GM12878 (cell line): Measurements from ENCODE around the gene DCAF11. TPM values are rescaled to one million over a fixed set of nuclear protein-coding genes. Genes with fewer than 3 reads are reported as not detected.

Experiments
- ATAC-seq: fragments of 200-7000 bp; cut with Tn5 transposase; 3 replicates; pipeline ENCODE4 v1.9.1; 2020; ENCODE audit warnings: mild to moderate bottlenecking, moderate library complexity
- BruUV-seq: library from RNA; stranded (reverse); fragments of 400-500 nt; replicated peaks from 2 replicates; lab custom pipeline; 2021; lab: Mats Ljungman, UMichigan
- CTCF ChIA-PET: fragments of 300-600 bp; sonication (Branson Sonifier 250); formaldehyde crosslinking; extraction: SDS; loops from one replicate; lab custom pipeline; 2021; ENCODE audit warnings: inconsistent platforms; lab: Yijun Ruan, JAX
- POLR2A ChIA-PET: fragments of 350-600 bp; formaldehyde crosslinking; extraction: SDS; loops from one replicate; lab custom pipeline; 2021; ENCODE audit warnings: inconsistent platforms; lab: Charles Lee
- RAD21 ChIA-PET: fragments of 300-600 bp; sonication (Branson Sonifier 250); formaldehyde crosslinking; loops from one replicate; lab custom pipeline; 2023; ENCODE audit warnings: antibody characterized with exemption; ENCODE audit not compliant: unreplicated experiment; lab: Charles Lee
- SMC1A ChIA-PET: fragments of 300-600 bp; sonication (Branson Sonifier 250); formaldehyde crosslinking; loops from one replicate; lab custom pipeline; 2023; ENCODE audit not compliant: unreplicated experiment, uncharacterized antibody; lab: Charles Lee
- DNase-seq: peaks from one replicate; pipeline ENCODE4 v3.0.0-alpha.2; 2011; ENCODE audit warnings: low read depth, low spot score
- FAIRE-seq: peaks from 3 replicates; lab custom pipeline; 2011; peaks lifted over from hg19 to GRCh38; lab: Jason Lieb, UNC
- H2AFZ ChIP-seq: 2 replicates; pipeline ENCODE4 v1.6.0; 2011; ENCODE audit warnings: low read depth, low read length, control low read depth; ENCODE audit not compliant: control insufficient read depth
- H3K27ac ChIP-seq: 2 replicates; pipeline ENCODE4 v1.5.1; 2011; ENCODE audit warnings: control low read depth; ENCODE audit not compliant: control insufficient read depth, insufficient read depth
- H3K27me3 ChIP-seq, 2 experiments: replicated peaks in 1 of 2; 2 replicates each; pipeline versions ENCODE4 v1.6.0 to v1.6.1; 2011; ENCODE audit warnings: low read length in 1 of 2; ENCODE audit not compliant: control insufficient read depth in 2 of 2, insufficient read depth in 2 of 2
- H3K36me3 ChIP-seq, 2 experiments: 2 replicates each; pipeline ENCODE4 v1.5.1; 2011; ENCODE audit warnings: low read length in 1 of 2; ENCODE audit not compliant: control insufficient read depth in 2 of 2, insufficient read depth in 2 of 2
- H3K4me1 ChIP-seq: 2 replicates; pipeline ENCODE4 v1.6.1; 2011; ENCODE audit warnings: mild to moderate bottlenecking, low read length, moderate library complexity, mixed read lengths; ENCODE audit not compliant: control insufficient read depth, insufficient read depth
- H3K4me2 ChIP-seq: 2 replicates; pipeline ENCODE4 v1.6.0; 2011; ENCODE audit warnings: control low read depth; ENCODE audit not compliant: control insufficient read depth, insufficient read depth
- H3K4me3 ChIP-seq: fragments of 200-600 bp; sonication (generic); 2 replicates; pipeline ENCODE4 v1.5.1; 2016
- H3K79me2 ChIP-seq: 2 replicates; pipeline ENCODE4 v1.6.0; 2011; ENCODE audit warnings: low read length; ENCODE audit not compliant: control insufficient read depth, insufficient read depth
- H3K9ac ChIP-seq: 2 replicates; pipeline ENCODE4 v1.8.0; 2011; ENCODE audit warnings: low read length, control low read depth, mixed read lengths; ENCODE audit not compliant: control insufficient read depth, insufficient read depth
- H3K9me3 ChIP-seq: replicated peaks from 3 replicates; pipeline ENCODE4 v1.5.1; 2011; ENCODE audit warnings: mild to moderate bottlenecking, low read length; ENCODE audit not compliant: control insufficient read depth, insufficient read depth
- H4K20me1 ChIP-seq: 2 replicates; pipeline ENCODE4 v1.6.0; 2011; ENCODE audit not compliant: control insufficient read depth, insufficient read depth
- BHLHE40 ChIP-seq, 2 experiments: fragments of 450-650 bp in 1 of 2; IDR thresholded peaks; 2 replicates each; pipeline ENCODE4 v1.6.1; 2011 to 2017; ENCODE audit warnings: low read depth in 2 of 2, borderline replicate concordance in 1 of 2, improper control_type of control experiment in 1 of 2, low read length in 1 of 2, mild to moderate bottlenecking in 1 of 2
- CHD2 ChIP-seq: IDR thresholded peaks from 2 replicates; pipeline ENCODE4 v1.6.1; 2011; ENCODE audit warnings: low read depth, low read length, improper control_type of control experiment, borderline replicate concordance
- DPF2 ChIP-seq: fragments of 450-650 bp; IDR thresholded peaks from 2 replicates; pipeline ENCODE4 v1.6.1; 2017; ENCODE audit warnings: mild to moderate bottlenecking
- EGR1 ChIP-seq, 2 experiments: IDR thresholded peaks; 1 replicate in 1 of 2; 2 replicates in 1 of 2; pipeline ENCODE4 v1.6.1; 2011 to 2012; ENCODE audit warnings: low read depth in 2 of 2, low read length in 2 of 2, borderline replicate concordance in 1 of 2, mild to moderate bottlenecking in 1 of 2, moderate library complexity in 1 of 2
- HSF1 ChIP-seq: fragments of 150-350 bp; IDR thresholded peaks from 2 replicates; pipeline ENCODE4 v1.6.1; 2014; ENCODE audit warnings: mild to moderate bottlenecking, low read depth, low read length
- NFIC ChIP-seq: IDR thresholded peaks from 2 replicates; pipeline ENCODE4 v1.6.1; 2012; ENCODE audit warnings: low read depth, mild to moderate bottlenecking, inconsistent platforms, low read length, moderate library complexity
- NFYB ChIP-seq: IDR thresholded peaks from 2 replicates; pipeline ENCODE4 v1.6.1; 2011; ENCODE audit warnings: low read depth, mild to moderate bottlenecking, low read length, improper control_type of control experiment, moderate library complexity; ENCODE audit not compliant: insufficient read depth
- NR2F1 ChIP-seq: fragments of 450-650 bp; conservative IDR thresholded peaks from 2 replicates; pipeline ENCODE4 v1.6.1; 2017; ENCODE audit warnings: mild to moderate bottlenecking
- POU2F2 ChIP-seq: IDR thresholded peaks from 3 replicates; pipeline ENCODE4 v1.6.1; 2011; ENCODE audit warnings: low read depth, mild to moderate bottlenecking, low read length, borderline replicate concordance
- TCF7 ChIP-seq: IDR thresholded peaks from 2 replicates; pipeline ENCODE4 v1.6.1; 2014; ENCODE audit warnings: antibody characterized with exemption, borderline replicate concordance
- ZBTB11 ChIP-seq: fragments of 450-650 bp; formaldehyde crosslinking; IDR thresholded peaks from 2 replicates; pipeline ENCODE4 v1.5.0; 2022; ENCODE audit warnings: mild to moderate bottlenecking, missing genetic modification characterization
- ZNF384 ChIP-seq: IDR thresholded peaks from 2 replicates; pipeline ENCODE4 v1.6.1; 2012; ENCODE audit warnings: low read depth, mild to moderate bottlenecking, low read length, improper control_type of control experiment, borderline replicate concordance
- WGBS: methylation state at CpG from one replicate; pipeline ENCODE4 v1.1.6; 2016; ENCODE audit warnings: low lambda C conversion rate; ENCODE audit not compliant: insufficient replicate concordance, insufficient coverage; ENCODE audit errors: missing lambda C conversion rate; 5-methylcytosine and 5-hydroxymethylcytosine counted together
- in situ Hi-C: fragments of 300-500 bp; cut with MboI; formaldehyde crosslinking; loops from 9 replicates; pipeline ENCODE4 v1.14.3; 2018; ENCODE audit warnings: mixed read lengths
- intact Hi-C: fragments of 100-400 bp; cut with micrococcal nuclease; formaldehyde crosslinking; loops from one replicate; pipeline ENCODE4 v1.14.2; 2022; ENCODE audit not compliant: unreplicated experiment
- polyA plus RNA-seq, 11 experiments: library from polyadenylated mRNA; depleted of rRNA in 4 of 11; unstranded in 6 of 11; stranded (reverse) in 5 of 11; fragments of >200 nt; fragmentation: Nextera tagmentation in 4 of 11; fragmentation: Illumina TruSeq in 1 of 11; extraction: Ambion mirVana in 4 of 11; extraction: Trizol in 1 of 11; gene quantifications; 1 replicate in 1 of 11; 2 replicates in 10 of 11; pipeline versions ENCODE4 v1.2.1 to v1.2.3, GENCODE V29; 2011 to 2016; ENCODE audit warnings: inconsistent platforms in 2 of 11, missing spikeins in 2 of 11, low read depth in 1 of 11
- total RNA-seq, 4 experiments: library from RNA; depleted of rRNA in 3 of 4; stranded (reverse); fragments of >200 nt in 3 of 4; fragmentation: Illumina TruSeq in 1 of 4; extraction: Trizol in 1 of 4; gene quantifications; 2 replicates each; pipeline versions ENCODE4 v1.2.1 to v1.2.3, GENCODE V29; 2013 to 2021

DCAF11 gene
- total and polyA plus RNA-seq, 10 of the 15 experiments (the other 5 are each of a cell fraction or from before 2014, with no cell fraction given) = 13.4 to 91.2 (median 68.7) TPM

- Histone ChIP-seq H3K36me3 (no peaks in the 10 kb centered on the region), H3K4me1 (peaks cover 9% of the 10 kb centered on the region), H3K9ac (no peak overlapping the region), H3K27ac (no peak overlapping the region), H3K4me2 (no peak overlapping the region), H2AFZ (no peak overlapping the region), H3K9me3 (no peaks in the 10 kb centered on the region), H4K20me1 (no peaks in the 10 kb centered on the region), H3K79me2 (no peaks in the 10 kb centered on the region), H3K4me3 (no peak overlapping the region), H3K27me3 (no peaks in the 10 kb centered on the region)
- in situ Hi-C loops (loop anchor here (5.0 kb wide), 1 partner anchor 73 kb away; no protein-coding TSS in a partner anchor), intact Hi-C loops (no loop called here)
- DNase-seq (no peak), ATAC-seq (no peak), FAIRE-seq (no peak)
- RAD21 ChIA-PET = interaction anchor here (0.9 kb wide), 1 partner anchor 10 kb away, joined by 3 read pairs; no protein-coding TSS in a partner anchor
- BruUV-seq = no TSS peak
- SMC1A ChIA-PET = interaction anchor here (1.5 to 2.6 kb wide), 2 partner anchors 23 to 27 kb away, joined by 4 to 8 read pairs; no protein-coding TSS in a partner anchor
- CTCF ChIA-PET = interaction anchor here (0.6 to 3.2 kb wide), 4 partner anchors 9 to 27 kb away, joined by 3 to 17 read pairs (median 4); partner anchors contain the start of gene PCK2
- POLR2A ChIA-PET = interaction anchor here (0.8 kb wide), 1 partner anchor 23 kb away, joined by 3 read pairs; no protein-coding TSS in a partner anchor
- WGBS = 22% methylated on average over 3 of the region's 3 CpGs
- TF ChIP-seq ZNF384 (no peak), NFIC (no peak), TCF7 (no peak), CHD2 (no peak), NR2F1 (no peak), POU2F2 (no peak), DPF2 (no peak), EGR1 (IDR thresholded peaks at IDR 0.05; ENCODE audit: borderline replicate concordance in 1 of 2, low read depth in 2 of 2, low read length in 2 of 2) (no peak), ZBTB11 (CRISPR knock-in tag) (no peak), HSF1 (no peak), NFYB (no peak), BHLHE40 (IDR thresholded peaks at IDR 0.05; ENCODE audit: borderline replicate concordance in 1 of 2, low read depth in 2 of 2, low read length in 1 of 2) (no peak)
Measured at GRCh38 chr14:24085215-24085614, 29.4 kb upstream of the DCAF11 start.
